ENCODE results near the gene LCAT.
"Not testable (repeated sequence)": the region's sequence is repeated elsewhere in the genome, so short reads cannot be mapped to it uniquely, and the experiment has no call there.

The LCAT gene

DNA sequence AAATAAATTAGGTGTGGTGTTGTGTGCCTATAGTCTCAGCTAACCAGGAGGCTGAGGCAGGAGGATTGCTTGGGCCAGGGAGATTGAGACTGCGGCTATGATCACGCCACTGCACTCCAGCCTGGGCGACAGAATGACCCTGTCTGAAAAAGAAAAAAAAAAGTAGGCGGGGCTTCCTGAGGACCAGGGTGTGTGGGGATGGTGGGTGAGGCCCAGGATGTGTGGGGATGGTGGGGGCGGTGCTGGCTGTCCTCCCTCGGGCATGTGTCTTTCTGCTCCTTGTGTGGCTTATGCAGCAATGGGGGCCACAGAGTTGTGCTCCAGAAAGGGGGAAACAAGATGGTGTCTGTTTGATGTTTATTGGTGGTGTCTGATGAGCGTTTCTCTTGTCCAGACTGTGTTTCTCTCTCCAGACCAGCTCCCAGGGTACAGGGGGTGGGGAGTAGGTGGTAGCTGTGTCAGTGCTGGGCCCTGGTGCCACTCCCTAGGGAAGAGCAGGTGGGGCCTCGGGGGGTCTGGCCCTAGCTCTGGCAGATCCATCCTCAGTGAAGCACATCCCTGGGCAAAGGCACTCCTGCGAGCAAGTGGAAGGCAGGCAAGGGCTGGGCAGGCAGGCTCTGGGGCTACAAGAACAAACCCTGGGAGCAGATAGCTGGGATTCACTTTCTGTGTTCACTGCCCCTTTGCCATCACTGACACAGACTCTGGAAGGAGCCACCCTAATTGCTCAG is 2.3 kb downstream of the LCAT start:
- Histone ChIP-seq H3K36me3 (ENCODE audit: control insufficient read depth, insufficient read depth, low read length) (no peaks in the 10 kb centered on the region), H3K4me3 (ENCODE audit: low read depth, low read length) (no peak overlapping the region), H2AFZ (no peak overlapping the region), H3K27me3 (ENCODE audit: control insufficient read depth, insufficient read depth, low read length) (no peaks in the 10 kb centered on the region), H3K9me3 (ENCODE audit: control insufficient read depth, low read length) (no peaks in the 10 kb centered on the region), H3K4me1 (peaks cover 6% of the 10 kb centered on the region), H3K79me2 (no peaks in the 10 kb centered on the region), H3K27ac (no peak overlapping the region), H3K9ac (no peak overlapping the region), H3K4me2 (ENCODE audit: low read length) (no peak overlapping the region)
- TF ChIP-seq, protein P1, sequence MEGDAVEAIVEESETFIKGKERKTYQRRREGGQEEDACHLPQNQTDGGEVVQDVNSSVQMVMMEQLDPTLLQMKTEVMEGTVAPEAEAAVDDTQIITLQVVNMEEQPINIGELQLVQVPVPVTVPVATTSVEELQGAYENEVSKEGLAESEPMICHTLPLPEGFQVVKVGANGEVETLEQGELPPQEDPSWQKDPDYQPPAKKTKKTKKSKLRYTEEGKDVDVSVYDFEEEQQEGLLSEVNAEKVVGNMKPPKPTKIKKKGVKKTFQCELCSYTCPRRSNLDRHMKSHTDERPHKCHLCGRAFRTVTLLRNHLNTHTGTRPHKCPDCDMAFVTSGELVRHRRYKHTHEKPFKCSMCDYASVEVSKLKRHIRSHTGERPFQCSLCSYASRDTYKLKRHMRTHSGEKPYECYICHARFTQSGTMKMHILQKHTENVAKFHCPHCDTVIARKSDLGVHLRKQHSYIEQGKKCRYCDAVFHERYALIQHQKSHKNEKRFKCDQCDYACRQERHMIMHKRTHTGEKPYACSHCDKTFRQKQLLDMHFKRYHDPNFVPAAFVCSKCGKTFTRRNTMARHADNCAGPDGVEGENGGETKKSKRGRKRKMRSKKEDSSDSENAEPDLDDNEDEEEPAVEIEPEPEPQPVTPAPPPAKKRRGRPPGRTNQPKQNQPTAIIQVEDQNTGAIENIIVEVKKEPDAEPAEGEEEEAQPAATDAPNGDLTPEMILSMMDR (IDR thresholded peaks at IDR 0.05), result no peak

DNA sequence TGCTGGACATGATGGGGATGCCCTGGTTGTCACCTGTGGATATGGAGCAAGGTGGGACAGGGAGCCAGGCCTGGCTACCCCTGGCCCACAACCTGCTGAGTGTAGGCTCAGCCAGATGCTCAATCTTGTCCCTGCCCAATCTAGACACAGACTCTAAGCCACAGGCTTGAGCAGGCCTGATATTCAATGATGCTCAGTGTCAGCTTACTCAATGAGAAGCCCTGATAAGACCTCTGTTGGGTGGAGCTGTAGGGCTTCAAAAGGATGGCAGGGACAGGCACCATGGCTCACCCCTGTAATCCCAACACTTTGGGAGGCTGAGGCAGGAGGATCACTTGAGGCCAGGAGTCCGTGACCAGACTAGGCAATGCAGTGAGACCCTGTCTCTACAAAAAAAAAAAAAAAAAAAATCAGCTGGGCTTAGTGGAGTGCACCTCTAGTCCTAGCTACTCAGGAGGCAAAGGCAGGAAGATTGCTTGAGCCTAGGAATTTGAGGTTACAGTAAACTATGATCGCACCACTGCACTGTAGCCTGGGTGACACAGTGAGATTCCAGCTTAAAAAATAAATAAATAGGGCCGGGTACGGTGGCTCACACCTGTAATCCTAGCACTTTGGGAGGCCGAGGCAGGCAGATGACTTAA is 3.4 kb downstream of the LCAT start:
- H3K79me2 ChIP-seq, result no peaks in the 10 kb centered on the region
- H2AFZ ChIP-seq, result no peak overlapping the region
- no peak overlapping the region for H3K9ac ChIP-seq
- H3K4me1 ChIP-seq, result peaks cover 6% of the 10 kb centered on the region
- no peak overlapping the region for H3K4me3 ChIP-seq (ENCODE audit: low read depth, low read length)
- H3K27ac ChIP-seq, result no peak overlapping the region
- no peaks in the 10 kb centered on the region for H3K27me3 ChIP-seq (ENCODE audit: control insufficient read depth, insufficient read depth, low read length)
- no peak overlapping the region for H3K4me2 ChIP-seq (ENCODE audit: low read length)
- TF ChIP-seq, protein P1 (IDR thresholded peaks at IDR 0.05), result no peak
- H3K9me3 ChIP-seq (ENCODE audit: control insufficient read depth, low read length), result no peaks in the 10 kb centered on the region
- no peaks in the 10 kb centered on the region for H3K36me3 ChIP-seq (ENCODE audit: control insufficient read depth, insufficient read depth, low read length)

DNA sequence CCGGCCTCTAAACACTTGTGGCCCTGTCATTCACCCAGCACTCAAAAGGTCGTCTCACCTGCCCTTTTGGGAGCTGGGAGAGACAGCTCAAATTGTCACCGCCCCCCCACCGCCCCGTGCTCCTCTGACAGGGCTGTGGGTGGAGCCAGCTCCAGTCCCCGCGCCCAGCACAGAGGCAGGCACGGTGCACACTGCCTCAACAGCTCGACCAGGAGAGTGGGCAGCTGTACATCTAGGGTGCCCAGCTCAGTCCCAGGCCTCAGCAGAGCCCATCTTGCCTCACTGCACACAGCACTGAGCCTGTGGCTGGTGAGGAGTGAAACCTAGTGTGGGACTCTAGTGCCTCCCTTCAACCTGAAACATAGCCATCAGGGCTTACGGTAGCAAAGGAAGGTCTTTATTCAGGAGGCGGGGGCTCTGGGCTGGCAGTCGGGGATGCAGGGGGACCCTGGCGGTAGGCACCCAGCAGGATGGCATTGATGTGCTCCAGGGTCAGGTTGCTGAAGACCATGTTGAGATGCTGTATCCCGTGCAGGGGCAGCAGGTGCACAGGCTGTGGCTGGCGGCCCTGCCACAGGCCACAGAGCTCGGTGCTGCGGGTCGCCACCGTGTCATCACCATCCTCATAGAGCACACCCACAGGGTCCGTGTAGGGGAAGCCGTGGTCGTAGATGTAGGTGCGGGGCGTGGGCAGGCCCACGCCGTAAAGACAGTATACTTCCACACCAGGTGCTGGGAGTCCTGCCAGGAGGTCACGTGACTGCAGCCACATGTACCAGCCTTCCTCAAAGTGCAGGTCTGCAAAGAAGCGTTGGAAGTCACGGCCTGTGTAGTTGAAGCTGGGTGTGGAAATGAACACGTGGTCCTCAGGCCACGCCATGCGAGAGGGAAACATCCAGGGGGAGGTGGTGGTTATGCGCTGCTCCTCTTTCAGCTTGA is 4.1 kb downstream of the LCAT start:
- Histone ChIP-seq H3K79me2 (no peaks in the 10 kb centered on the region), H3K4me2 (ENCODE audit: low read length) (no peak overlapping the region), H3K4me3 (ENCODE audit: low read depth, low read length) (no peak overlapping the region), H3K4me1 (peaks cover 12% of the 10 kb centered on the region), H3K9ac (no peak overlapping the region), H3K9me3 (ENCODE audit: control insufficient read depth, low read length) (no peaks in the 10 kb centered on the region), H3K27ac (no peak overlapping the region), H2AFZ (no peak overlapping the region), H3K36me3 (ENCODE audit: control insufficient read depth, insufficient read depth, low read length) (no peaks in the 10 kb centered on the region), H3K27me3 (ENCODE audit: control insufficient read depth, insufficient read depth, low read length) (no peaks in the 10 kb centered on the region)
- TF ChIP-seq, protein P1 (IDR thresholded peaks at IDR 0.05), result no peak

DNA sequence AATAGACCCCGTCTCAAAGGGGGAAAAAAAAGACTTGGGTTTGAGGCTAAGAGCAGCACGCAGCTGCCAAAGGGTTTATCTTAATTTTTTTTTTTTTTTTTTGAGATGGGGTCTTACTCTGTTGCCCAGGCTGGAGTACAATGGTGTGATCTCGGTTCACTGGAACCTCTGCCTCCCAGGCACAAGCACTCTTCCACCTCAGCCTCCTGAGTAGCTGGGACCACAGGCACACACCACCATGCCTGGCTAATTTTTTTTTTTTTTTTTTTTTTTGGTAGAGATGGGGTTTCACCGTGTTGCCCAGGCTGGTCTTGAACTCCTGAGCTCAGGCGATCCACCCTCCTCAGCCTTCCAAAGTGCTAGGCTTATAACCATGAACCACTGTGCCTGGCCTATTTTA is 6.2 kb downstream of the LCAT start:
- not testable (repeated sequence) for H3K79me2 ChIP-seq; H3K4me3 ChIP-seq (ENCODE audit: low read depth, low read length); H3K27me3 ChIP-seq (ENCODE audit: control insufficient read depth, insufficient read depth, low read length); H3K4me2 ChIP-seq (ENCODE audit: low read length); H3K9me3 ChIP-seq (ENCODE audit: control insufficient read depth, low read length); H3K36me3 ChIP-seq (ENCODE audit: control insufficient read depth, insufficient read depth, low read length); H2AFZ ChIP-seq; H3K27ac ChIP-seq; H3K9ac ChIP-seq
- H3K4me1 ChIP-seq, result peaks cover 12% of the 10 kb centered on the region
